GM19025 (cell line): Measurements from ENCODE around the gene PITX1.

Experiments used
- ATAC-seq: cut with Tn5 transposase; IDR thresholded peaks from one replicate; pipeline ENCODE4 v1.9.1; 2021; ENCODE audit warnings: mild to moderate bottlenecking, low read depth, moderate library complexity; ENCODE audit not compliant: unreplicated experiment

The PITX1 gene

GRCh38 chr5:135042595-135042994 lies 8.6 kb upstream of the PITX1 start:
- ATAC-seq: no peak

GRCh38 chr5:135041726-135042125 lies 7.7 kb upstream of the PITX1 start:
- ATAC-seq: no peak

GRCh38 chr5:135041145-135041587 lies 7.1 kb upstream of the PITX1 start:
- ATAC-seq: no peak

- no peak for ATAC-seq
Measured at GRCh38 chr5:135040333-135041144, 6.5 kb upstream of the PITX1 start.

GRCh38 chr5:135040034-135040332 lies 6.0 kb upstream of the PITX1 start:
- no peak for ATAC-seq

- no peak for ATAC-seq
Measured at GRCh38 chr5:135039271-135040033, 5.4 kb upstream of the PITX1 start.

GRCh38 chr5:135038813-135039270 lies 4.8 kb upstream of the PITX1 start:
- ATAC-seq: no peak

- no peak for ATAC-seq
Measured at GRCh38 chr5:135038205-135038812, 4.3 kb upstream of the PITX1 start.

- ATAC-seq: no peak
Measured at GRCh38 chr5:135037519-135038204, 3.6 kb upstream of the PITX1 start.

- ATAC-seq: no peak
Measured at GRCh38 chr5:135036405-135036804, 2.4 kb upstream of the PITX1 start.

GRCh38 chr5:135035678-135036030 lies 1.6 kb upstream of the PITX1 start:
- ATAC-seq: no peak

- no peak for ATAC-seq
Measured at GRCh38 chr5:135034963-135035677, 1.1 kb upstream of the PITX1 start.

GRCh38 chr5:135034236-135034962 lies 371 bp upstream of the PITX1 start:
- ATAC-seq: no peak

GRCh38 chr5:135032999-135033861 lies 798 bp downstream of the PITX1 start:
- ATAC-seq: no peak

- ATAC-seq: no peak
Measured at GRCh38 chr5:135032695-135032998, 1.4 kb downstream of the PITX1 start.

GRCh38 chr5:135031813-135032694 lies 2.0 kb downstream of the PITX1 start:
- no peak for ATAC-seq

- ATAC-seq: no peak
Measured at GRCh38 chr5:135030956-135031812, 2.8 kb downstream of the PITX1 start.
